ELR (cell line): ENCODE data around the gene PDIK1L.

Experiments used
- DNase-seq: peaks from one replicate; pipeline ENCODE4 v3.0.0-alpha.2; 2015; ENCODE audit warnings: low read depth

PDIK1L gene

GRCh38 chr1:26155370-26156284 is 44.0 kb downstream of the PDIK1L start:
- no peak for DNase-seq

GRCh38 chr1:26156285-26157038 is 44.8 kb downstream of the PDIK1L start:
- DNase-seq: no peak

GRCh38 chr1:26158271-26158907 is 46.8 kb downstream of the PDIK1L start:
- DNase-seq: no peak

DNA sequence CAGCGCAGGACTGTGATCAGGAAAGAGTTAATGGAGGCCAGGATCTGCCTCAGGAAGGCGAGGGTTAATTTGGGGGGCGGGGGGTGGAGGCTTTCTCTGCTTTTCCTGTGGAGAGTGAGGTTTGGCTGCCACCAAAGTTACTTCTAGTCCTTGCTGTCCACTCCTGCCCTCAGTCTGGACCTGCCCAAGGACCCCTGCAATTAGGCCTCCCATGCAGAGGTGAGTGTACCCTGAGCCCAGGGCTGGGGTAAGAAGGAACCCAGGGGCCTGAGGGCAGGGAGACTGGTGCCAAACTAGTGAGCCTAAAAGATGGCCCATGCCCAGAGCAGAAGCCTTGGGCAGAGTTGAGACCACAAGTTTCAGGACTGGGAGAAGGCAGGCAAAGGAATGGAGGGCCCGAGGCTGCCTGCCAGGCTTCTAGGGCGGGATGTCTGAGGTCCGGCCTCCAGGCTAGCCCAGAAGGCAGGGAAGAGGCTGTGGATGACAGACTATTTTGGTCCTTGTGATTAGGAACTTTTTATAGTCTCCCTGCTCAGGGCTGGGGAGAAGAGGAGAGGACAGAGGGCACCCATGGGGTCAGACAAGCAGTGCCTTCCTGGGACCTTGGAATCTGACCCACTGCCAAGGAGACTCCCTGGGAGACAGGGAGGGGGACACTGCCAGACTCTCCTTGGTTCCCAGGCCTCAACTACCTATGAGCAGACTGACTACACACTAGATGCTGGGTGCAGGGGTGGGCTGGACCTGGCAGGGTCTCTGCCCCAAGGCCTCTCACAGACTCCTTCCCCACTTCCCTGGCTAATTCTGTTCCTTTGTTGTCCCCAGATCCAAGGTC is 47.5 kb downstream of the PDIK1L start, which contains the start of gene FAM110D:
FAM110D (plus strand) TSS at position 172 of the 835 bp plus-strand sequence. CDS start 2,213 bp downstream, outside the sequence.
- DNase-seq: no peak

- no peak for DNase-seq
Measured at GRCh38 chr1:26159743-26160039, 48.1 kb downstream of the PDIK1L start.

DNA sequence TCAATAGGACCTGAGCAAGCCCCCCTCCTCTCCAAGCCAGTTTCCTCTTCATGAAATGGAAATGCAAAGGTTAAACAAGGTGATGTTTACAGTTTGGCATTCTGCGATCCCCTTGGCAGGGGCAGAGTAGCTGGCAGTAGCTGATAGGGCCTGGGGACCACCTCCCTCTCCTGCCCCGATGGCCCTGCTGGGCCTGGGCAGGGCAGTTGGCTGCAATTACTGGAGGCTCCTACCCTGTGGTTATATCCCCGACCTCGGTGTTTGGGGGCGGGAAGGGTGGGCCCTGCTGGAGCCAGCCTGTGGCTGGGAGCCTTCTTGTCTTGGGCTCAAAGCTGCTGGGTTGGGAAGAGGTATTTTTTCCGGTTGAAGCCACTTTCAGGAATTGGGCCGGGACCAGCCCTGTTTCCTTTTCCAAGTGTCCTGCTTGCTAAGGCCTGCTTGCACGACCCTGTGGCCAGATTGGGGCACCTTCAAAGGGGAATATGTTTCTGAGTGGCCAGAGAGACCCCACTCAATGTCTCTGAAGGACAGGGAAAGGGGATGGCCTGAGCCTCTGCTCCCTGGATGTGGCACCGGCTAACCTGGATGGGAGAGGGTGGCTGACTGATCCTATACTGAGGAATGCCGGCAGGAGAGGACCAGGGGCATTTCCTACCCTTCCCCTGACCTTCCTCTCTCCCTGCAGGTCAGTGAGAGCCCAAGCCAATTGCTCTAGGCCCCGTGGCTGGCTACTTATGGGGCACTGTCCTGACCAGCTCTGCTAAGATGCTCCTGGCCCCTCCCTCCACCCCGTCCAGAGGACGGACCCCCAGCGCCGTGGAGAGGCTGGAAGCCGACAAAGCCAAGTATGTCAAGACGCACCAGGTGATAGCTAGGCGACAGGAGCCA is 49.1 kb downstream of the PDIK1L start:
- DNase-seq: no peak

DNA sequence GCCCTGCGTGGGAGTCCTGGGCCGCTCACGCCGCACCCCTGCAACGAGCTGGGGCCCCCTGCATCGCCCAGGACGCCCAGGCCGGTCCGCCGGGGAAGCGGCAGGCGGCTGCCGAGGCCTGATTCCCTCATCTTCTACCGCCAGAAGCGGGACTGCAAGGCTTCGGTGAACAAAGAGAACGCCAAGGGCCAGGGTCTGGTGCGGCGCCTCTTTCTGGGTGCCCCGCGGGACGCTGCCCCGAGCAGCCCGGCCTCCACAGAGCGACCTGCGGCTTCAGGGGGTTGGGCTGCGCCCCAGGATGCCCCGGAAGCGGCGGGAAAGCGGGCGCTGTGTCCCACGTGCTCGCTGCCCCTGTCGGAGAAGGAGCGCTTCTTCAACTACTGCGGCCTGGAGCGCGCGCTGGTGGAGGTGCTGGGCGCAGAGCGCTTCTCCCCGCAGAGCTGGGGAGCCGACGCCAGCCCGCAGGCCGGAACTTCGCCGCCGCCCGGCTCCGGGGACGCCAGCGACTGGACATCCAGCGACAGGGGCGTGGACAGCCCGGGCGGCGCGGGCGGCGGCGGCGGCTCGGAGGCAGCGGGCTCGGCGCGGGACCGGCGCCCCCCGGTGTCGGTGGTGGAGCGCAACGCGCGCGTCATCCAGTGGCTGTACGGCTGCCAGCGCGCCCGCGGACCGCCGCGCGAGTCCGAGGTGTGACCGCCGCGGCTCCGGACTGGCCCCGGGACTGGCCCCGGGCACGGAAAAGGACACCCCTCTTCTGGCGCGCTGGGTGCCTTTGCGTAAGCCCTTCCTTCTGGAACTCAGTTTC is 50.0 kb downstream of the PDIK1L start:
- peak; percentile 62 for DNase-seq

- DNase-seq: no peak
Measured at GRCh38 chr1:26162220-26162709, 50.6 kb downstream of the PDIK1L start.

DNA sequence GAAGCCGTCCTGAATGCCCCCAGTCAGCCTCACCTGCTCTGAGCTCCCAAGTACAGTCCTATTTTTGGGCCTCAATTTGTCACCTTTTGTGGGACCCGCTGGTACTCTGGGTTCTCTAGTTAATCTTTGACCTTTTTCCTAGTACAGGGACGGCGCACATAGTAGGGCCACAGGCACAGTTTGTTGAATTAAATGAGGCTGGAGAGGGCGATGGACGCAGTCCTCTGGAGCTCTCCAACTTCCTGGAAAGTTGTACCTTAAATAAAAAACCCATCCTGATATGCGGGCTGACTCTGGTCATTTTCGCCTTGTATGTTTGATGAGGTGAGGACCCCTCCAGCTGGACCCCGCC is 52.0 kb downstream of the PDIK1L start:
- no peak for DNase-seq

DNA sequence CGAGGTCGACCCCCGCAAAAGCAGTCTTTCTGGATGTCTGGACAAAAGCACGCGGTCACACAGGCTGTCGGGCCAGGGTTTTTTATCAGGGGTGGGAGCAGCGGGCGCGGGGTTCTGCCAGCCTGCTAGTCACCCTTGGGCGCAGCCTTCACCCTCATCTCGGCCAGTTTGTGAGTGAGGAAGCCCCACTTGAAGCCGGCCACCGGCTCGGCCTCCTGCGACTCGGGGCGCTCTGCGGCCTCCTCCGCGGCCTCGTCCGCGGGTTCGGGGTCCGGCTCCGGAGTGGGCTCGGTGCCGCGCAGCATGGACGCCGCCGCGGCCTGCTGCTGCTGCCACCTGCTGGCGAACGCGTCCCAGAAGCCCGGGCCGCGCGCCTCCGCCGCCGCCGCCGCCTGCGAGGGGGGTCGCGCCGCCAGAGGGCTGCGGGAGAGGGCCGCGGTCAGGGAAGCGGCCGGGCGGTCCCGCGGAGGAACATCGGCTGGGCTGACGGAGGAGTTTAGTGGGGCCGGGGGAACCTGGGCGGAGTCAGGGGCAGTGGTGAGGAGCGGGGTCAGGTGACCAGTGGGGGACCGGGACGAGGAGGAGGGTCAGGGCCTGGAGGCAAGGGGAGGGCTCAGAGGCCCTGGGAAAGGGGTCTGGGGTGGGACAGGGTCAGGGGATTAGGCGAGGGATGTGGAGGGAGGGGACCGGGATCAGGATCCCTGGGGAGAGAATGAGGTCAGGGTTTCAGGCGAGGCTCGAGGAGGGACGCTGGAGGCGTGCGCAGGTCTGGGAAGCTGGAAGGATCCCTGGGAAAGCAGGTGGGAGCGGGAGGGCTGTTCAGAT is 52.6 kb downstream of the PDIK1L start:
- peak; percentile 48 for DNase-seq

DNA sequence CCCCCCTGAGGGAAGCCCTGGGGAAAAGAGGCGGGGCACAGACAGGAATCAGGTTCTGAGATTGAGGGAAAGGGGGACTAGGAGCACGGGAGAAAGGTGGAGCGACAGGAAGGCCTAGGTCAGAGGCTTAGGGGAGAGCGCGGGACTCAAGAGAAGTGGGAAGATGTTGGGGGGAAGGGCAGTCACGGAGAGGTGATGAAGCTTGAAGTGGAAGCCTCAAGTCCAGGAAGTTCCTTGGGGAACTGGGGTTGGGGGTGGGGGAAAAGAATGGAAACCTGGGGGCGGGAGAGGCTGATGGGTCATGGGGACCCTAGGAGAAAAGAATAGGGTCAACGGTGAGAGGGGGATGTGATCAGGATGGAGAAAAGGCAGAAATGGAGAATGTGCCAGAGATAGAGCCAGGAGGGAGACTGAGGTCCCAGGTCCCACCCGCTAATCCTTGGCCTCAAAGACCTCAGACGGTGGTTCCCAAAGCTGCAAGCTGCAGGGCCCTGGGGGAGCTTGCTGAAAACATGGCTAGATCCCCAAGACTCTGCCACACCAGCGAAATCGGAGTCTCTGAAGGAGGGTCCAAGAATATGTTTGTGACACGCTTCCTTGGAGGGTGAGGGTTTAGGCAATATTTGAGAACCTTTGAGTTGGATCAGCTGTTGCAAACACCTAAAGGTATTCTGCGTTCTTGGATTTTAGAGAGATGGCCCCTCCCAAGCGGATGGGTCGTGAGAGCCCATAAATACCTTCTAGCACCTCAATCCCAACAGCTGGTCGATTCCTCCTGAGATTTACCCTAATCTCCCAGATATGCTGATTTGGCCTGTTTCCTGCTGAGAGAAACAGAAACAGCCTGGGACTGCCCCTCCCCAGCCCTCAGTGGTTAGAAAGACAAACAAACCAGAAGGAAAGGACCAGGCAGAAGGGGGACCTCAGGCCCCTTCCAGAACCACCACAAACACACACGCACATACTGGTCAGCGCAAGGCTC is 53.5 kb downstream of the PDIK1L start:
- DNase-seq: no peak

DNA sequence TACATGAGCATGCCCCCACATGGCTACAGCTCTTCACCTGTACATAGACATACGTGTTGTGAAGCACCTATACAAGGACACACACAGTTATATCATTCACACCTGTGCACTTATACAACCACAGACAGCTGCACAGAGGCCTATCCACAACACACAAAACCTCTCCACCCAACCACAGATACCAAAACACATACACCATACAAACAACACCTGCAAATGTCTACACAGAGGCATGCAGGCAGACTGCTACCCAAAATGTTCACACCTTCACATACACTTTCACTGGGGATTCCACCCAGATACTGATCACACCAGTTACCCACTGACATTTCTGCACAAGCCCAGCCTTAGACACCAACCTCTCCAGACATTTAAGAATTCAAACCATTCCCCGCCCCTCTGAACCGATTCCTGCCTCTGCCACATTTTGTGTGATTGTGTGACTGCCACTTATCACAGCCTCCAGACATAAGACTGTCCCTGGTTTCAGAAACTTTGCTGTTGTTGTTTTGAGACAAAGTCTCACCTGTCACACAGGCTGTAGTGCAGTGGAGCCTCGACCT is 55.2 kb downstream of the PDIK1L start:
- DNase-seq: no peak

DNA sequence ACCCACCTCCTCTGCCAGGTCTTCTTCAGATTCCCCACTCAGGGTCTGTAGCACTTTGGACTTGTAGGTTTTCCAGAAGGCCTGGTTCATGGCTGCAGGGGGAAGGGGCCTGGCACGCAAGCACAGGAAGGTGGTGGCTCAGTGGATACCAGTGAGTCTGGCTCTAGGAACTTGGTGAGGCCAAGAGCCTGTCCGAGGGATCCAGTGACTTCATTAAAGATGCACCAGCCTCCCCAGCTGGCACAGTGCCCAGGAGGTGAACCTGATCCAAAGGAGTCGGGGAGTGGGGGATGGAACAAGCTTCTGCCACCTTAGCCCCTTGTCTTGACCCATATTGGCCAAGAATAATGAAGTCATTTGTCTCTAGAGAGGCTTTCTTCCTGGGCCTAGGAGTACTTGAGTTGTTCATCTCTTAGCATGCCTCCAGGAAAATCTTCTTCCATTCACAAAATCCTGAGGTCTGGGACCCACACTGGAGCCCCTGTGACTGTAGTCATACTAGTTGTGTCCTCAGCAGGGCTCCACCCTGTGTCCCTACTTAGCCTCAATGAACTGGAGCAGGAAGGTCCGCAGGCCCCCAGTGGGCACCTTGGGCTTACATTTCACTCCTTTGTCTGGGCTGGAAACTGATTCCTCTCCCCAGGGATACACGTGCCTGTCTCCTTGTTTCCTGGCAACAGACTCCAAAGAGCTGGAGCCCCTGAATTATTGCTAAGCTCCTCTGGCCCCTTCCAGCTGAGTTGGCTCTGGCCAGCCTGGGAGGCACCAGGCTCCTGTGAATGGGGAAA is 57.0 kb downstream of the PDIK1L start, which contains the start of gene C1orf232:
C1orf232 (minus strand) TSS at position 554 of the 788 bp plus-strand sequence; CDS start at position 90, 464 bp downstream.
- no peak for DNase-seq

DNA sequence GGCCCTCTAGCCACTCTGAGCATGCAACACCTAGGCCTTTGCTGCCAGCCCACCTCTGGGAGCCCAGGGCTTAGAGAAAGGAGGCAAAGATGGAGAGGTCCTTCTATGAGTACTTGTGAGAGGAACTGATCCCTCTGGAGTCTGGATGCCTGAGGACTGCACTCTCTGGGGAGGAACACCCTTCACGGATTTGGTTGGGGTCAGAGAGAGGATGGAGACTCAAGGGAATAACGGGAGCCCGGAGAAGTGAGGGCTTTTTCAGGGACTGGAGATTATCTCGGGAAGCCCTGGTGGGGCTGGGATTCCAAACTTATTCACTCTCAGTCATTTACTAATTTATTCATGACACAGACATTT is 57.6 kb downstream of the PDIK1L start:
- no peak for DNase-seq

DNA sequence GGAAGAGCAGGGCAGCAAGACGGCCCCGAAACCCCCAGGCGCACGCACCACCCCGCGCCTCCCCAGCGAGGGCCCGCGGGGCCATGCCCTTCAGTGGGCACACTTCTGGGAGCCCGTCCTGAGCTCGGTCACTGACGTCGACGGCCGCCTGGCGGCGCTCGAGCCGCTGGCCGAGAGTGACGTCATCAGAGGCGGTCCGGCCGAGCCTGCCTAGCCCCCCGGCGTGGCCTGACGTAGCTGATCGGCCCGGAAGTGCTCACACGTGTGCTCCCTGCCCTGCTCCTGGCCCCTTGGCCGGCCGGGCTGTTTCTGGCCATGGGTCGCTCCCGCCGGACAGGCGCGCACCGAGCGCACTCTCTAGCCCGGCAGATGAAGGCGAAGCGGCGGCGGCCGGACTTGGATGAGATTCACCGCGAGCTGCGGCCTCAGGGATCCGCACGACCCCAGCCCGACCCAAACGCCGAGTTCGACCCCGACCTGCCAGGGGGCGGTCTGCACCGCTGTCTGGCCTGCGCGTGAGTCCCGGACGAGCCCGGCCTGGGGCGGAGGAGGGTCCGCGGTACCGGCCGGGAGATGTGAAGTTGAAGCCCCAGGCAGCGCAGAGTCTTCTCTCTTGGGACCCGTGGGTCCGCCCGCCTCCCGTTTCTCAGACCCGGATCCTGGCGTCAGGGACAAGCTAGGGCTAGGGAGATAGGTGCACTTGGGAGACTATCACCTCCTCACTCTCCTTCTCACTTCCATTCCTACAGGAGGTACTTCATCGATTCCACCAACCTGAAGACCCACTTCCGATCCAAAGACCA is 58.2 kb downstream of the PDIK1L start, which contains the start of gene ZNF593:
ZNF593 (plus strand) TSS at position 240 of the 803 bp plus-strand sequence; CDS start at position 316, 76 bp downstream.
- peak; percentile 93 for DNase-seq

- DNase-seq: no peak
Measured at GRCh38 chr1:26170472-26170821, 58.8 kb downstream of the PDIK1L start.
